Endothelial cell of umbilical vein (primary cell): ENCODE measurements around the gene ZNF225.

Experiments
- EZH2 ChIP-seq: IDR thresholded peaks from 2 replicates; pipeline ENCODE4 v1.6.1; 2012; ENCODE audit warnings: borderline replicate concordance, low read depth, mild to moderate bottlenecking, moderate library complexity, low read length, inconsistent platforms; ENCODE audit not compliant: severe bottlenecking
- TF ChIP-seq, protein P1 (sequence below), 2 donors: IDR thresholded peaks; 1 replicate in 1 of 2; 2 replicates in 1 of 2; pipeline ENCODE4 v1.5.1; 2011; ENCODE audit warnings: low read length in 2 of 2, mild to moderate bottlenecking in 2 of 2, moderate library complexity in 2 of 2, control low read depth in 1 of 2, inconsistent platforms in 1 of 2, low read depth in 1 of 2; ENCODE audit not compliant: insufficient read depth in 1 of 2; ENCODE audit errors: extremely low read depth in 1 of 2

DNA sequence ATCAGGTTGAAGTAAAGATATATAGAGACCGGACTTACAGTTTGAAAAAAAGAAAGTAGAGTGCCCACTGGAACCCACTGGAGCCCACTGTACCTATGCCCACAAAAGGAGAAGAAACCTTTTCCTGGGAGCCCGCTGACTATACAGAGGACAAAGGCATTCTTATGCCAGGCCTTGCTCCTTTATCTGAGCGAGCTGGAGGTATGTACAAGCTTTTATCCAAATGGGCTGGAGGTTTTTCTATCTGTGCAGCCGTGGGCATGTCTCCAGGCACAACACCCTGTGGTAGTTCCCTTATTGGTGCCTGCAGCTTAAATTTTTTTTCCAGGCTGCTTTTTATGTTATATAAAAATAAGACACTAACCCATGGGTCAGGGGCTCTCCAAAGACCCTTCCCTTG lies 36.6 kb downstream of the ZNF225 start:
- TF ChIP-seq EZH2 = no peak
- TF ChIP-seq, protein P1, sequence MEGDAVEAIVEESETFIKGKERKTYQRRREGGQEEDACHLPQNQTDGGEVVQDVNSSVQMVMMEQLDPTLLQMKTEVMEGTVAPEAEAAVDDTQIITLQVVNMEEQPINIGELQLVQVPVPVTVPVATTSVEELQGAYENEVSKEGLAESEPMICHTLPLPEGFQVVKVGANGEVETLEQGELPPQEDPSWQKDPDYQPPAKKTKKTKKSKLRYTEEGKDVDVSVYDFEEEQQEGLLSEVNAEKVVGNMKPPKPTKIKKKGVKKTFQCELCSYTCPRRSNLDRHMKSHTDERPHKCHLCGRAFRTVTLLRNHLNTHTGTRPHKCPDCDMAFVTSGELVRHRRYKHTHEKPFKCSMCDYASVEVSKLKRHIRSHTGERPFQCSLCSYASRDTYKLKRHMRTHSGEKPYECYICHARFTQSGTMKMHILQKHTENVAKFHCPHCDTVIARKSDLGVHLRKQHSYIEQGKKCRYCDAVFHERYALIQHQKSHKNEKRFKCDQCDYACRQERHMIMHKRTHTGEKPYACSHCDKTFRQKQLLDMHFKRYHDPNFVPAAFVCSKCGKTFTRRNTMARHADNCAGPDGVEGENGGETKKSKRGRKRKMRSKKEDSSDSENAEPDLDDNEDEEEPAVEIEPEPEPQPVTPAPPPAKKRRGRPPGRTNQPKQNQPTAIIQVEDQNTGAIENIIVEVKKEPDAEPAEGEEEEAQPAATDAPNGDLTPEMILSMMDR (IDR thresholded peaks at IDR 0.05; ENCODE audit: extremely low read depth in 1 of 2, insufficient read depth in 1 of 2, low read depth in 1 of 2, low read length in 2 of 2) = no peak
